HUDEP-2 (cell line): ENCODE data around the gene HES3.

Experiments
- DNase-seq, 76 experiments: peaks; one replicate each; lab custom pipeline; 2025; ENCODE audit not compliant: unreplicated experiment in 76 of 76; lab: John Stamatoyannopoulos, UW

Gene HES3

DNA sequence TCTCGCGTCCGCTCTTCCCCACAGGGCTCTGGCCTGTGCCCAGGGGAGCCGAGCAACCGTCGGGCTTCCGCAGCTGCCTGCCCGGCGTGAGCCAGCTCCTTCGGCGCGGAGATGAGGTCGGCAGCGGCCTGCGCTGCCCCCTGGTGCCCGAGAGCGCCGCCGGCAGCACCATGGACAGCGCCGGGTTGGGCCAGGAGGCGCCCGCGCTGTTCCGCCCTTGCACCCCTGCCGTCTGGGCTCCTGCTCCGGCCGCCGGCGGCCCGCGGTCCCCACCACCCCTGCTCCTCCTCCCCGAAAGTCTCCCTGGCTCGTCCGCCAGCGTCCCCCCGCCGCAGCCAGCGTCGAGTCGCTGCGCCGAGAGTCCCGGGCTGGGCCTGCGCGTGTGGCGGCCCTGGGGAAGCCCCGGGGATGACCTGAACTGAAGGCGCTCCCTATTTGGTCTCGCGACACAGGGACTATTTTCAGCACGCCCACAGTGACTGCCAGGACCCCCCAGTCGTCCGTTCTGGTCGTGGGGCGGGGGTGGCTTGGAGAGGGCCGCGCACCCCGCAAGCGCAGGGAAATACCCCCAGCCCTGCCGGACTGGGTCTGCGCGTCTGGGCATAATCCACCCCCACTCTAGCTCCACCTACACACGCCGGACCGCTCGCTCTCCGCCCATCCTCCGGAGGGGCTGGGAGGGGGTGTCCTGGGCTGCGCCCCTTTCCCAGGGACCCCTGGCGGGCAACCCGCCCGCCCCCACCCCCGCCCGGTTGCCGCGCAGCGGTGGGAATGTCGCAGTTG, 1.3 kb downstream of the HES3 start:
- DNase-seq = peak in 70 of 76 experiments; percentile 16 to 86 (median 65)

GRCh38 chr1:6245869-6246496, 2.0 kb downstream of the HES3 start:
- peak in 48 of 76 experiments; percentile 17 to 73 (median 48) for DNase-seq

GRCh38 chr1:6246497-6247467, 2.8 kb downstream of the HES3 start:
- peak in 64 of 76 experiments; percentile 12 to 80 (median 59) for DNase-seq

GRCh38 chr1:6247651-6248050, 3.7 kb downstream of the HES3 start:
- DNase-seq = no peak

DNA sequence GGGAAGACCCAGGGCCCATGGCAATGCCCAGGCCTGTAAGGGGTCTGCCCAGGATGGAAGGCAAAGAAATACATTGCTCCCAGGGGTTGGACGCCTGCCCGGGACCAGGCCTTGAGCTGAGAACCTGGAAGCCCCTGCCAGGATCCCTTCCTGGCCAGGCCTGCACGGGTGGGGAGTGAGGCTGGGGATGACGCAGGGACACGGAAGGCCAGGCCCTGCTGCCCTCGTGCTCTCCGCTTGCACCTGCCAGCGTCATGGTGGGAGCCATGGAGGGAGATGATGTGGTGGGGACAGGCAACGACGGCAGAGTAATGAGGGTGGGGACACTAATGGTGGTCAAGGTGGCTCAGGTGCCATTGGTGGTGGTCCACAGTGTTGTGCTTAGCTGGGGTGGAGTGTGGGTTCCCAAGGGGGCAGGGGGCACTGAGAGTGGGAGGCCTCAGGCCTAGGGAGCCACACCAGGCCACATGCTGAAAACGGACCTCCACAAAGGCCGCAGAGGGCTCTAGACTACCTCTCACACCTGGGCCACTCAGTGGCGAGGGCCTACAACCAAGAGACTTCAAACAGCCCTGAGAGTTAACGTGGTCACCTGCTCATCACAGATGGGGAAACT, 4.3 kb downstream of the HES3 start:
- DNase-seq = no peak

GRCh38 chr1:6248932-6249738, 5.2 kb downstream of the HES3 start:
- DNase-seq = peak in 42 of 76 experiments; percentile 9 to 67 (median 35)

GRCh38 chr1:6249739-6250689, 6.0 kb downstream of the HES3 start:
- DNase-seq = peak in 11 of 76 experiments; percentile 9 to 36 (median 21)

GRCh38 chr1:6251233-6251632, 7.3 kb downstream of the HES3 start:
- DNase-seq = no peak

DNA sequence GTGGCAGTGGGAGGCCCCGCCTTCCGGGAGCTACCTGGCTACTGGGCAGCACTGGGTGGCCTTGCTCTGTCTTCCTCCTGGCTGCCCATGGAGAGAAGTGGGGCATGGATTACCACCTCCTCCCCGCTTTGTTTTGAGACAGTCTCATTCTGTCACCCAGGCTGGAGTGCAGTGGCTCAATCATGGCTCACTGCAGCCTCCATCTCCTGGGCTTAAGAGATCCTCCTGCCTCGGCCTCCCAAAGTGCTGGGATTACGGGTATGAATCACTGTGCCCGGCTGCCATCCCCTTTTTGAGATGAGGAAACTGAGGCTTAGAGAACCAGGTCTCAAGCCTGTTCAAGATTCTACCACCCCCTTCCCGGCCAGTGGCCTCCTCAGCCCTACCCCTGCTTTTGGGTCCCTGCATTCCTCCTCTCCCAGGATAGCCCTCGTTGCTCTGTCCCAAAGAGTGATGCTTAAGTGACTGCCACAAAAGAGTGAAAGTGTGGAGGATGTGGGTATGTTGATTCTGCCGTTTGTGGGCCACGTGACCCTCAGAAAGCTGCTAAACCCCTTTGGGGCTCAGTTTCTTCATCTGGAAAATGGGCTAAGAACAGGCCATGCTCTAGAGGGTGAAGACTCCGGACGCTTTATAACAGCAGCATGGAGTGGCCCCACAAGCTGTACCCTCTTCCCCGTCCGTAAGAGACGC, 7.8 kb downstream of the HES3 start:
- DNase-seq = no peak

GRCh38 chr1:6252374-6252710, 8.4 kb downstream of the HES3 start:
- no peak for DNase-seq

- no peak for DNase-seq
Measured at GRCh38 chr1:6253380-6253779, 9.4 kb downstream of the HES3 start.

DNA sequence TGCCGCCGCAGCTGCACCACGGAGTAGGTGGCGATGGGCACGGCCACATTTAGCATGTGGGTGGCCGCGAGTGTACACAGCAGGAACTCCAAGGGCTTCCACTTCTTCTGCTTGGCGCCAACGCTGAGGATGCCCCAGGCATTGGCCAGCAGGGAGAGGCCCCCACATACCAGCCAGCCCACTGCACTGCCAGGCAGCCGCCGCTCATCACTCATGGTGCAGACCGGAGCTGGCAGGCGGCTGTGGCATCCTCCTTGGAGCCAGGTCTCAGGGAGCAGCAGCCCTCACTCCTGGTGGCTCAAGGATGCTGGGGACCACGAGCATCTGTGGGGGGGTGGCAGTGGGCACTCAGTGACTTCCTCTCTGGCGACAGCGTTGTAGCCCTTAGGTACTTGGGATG, 10.7 kb downstream of the HES3 start:
- no peak for DNase-seq

DNA sequence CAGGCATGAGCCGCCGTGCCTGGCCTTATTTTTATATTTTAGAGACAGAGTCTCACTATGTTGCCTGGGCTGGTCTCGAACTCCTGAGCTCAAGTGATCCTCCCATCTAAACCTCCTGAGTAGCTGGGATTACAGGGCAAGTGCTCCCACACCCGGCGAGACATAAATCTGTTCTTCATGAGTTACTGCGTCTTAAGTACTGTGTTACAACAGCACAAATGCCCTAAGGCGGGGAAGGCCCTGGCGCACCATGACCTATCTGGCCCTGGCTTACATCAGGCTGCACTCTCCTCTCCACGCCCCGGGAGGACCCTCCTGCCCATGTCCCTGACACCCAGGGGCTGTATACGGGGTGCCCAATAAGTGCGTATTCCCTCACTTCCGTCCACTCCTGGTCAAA, 12.7 kb downstream of the HES3 start:
- no peak for DNase-seq

- DNase-seq = no peak
Measured at GRCh38 chr1:6257541-6258069, 13.6 kb downstream of the HES3 start.

DNA sequence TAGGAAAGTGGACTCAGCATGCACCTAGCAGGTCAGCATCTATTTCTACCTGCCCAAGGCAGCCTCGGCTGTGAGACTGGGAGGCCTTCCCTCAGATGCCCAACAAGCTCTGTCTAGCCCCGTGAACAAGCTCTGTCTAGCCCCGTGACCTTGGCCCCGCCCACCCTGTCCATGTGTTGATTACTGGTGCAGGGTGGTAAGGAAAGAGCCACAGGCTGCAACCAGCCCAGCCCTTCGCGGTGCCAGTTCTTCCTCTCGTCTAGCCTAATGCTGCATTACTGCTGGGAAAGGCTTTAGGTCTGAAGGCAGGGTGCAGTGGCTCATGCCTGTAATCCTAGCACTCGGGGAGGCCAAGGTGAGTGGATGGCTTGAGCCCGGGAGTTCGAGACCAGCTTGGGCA, 14.7 kb downstream of the HES3 start:
- DNase-seq = peak in 52 of 76 experiments; percentile 7 to 75 (median 41)

DNA sequence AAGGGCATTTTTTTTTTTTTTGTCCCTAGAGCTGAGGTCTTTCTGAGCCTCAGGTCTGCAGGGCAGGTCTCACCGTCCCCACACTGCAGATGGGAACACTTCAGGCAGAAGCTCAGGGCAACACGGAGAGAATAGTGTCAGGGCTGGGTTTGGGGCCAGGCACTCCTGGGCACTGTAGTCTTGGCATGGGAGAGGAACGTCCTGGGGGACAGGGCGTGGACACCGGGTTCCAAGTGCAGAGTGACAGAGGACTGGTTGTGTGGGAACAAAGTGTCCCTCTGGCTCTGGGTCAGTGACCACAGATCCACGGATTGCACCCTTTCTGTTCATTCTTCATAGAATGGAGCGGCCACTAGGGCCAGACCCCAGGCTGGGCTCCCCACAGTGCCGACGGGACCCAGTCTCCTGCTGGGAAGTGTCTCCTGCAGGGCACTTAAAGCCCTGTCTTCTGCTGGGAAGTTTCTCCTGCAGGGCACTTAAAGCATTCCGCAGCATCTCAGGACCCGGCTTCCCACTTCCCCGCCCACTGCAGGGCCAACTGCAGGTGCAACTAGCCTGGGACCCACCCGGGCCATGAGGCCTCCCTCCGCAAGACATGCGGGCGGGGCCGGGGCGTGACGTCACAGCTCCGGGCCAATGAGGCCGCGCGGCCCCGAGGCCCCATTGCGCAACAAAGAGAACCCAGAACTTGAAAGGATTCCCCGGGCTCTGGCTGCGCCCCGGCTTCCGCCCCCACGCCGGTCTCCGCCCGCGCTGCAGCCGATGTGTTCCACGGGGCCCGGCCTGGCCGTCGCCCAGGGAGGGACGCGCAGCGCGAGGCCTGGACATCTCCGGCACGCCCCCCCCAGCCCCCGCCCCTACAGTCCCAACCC, 15.7 kb downstream of the HES3 start:
- peak in 62 of 76 experiments; percentile 9 to 77 (median 46) for DNase-seq

DNA sequence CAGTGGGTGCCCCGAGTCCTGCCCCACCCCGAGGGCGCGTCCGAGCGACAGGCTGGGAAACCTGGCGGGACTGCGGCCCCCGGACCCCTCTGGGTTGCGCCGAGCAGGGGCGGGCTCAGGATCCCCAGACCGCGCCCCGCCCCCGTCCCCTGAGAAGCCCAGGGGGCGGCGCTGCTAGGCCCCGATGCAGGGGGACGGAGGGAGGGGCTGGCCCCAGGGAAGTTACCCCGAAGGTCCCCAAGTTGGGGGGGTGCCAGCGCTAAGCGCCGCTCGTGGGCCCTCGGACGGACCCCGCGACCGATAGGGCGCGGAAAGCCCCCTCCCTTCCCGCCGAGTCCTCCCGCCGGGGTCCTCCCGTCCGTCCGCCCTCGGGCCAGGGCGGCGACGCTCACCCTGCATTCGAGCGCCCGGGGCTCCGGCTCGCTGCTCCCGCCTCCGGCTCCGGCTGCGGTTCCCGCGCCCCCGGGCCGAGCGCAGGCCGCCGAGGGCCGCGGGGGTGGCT, 16.5 kb downstream of the HES3 start:
- DNase-seq = peak in 1 of 76 experiments; percentile 43
